GM19397 (cell line): ENCODE measurements around the gene RARG.

Experiments used
- ATAC-seq: cut with Tn5 transposase; IDR thresholded peaks from one replicate; pipeline ENCODE4 v1.9.1; 2021; ENCODE audit warnings: mild to moderate bottlenecking, moderate library complexity; ENCODE audit not compliant: unreplicated experiment

RARG gene

GRCh38 chr12:53231921-53232645 is at the start of gene RARG:
Gene RARG (minus strand): TSS chr12:53232209. CDS start chr12:53227545, 4,664 bp downstream.
- no peak for ATAC-seq

- ATAC-seq: no peak
Measured at GRCh38 chr12:53279888-53280498, 48.0 kb upstream of the RARG start.

- no peak for ATAC-seq
Measured at GRCh38 chr12:53279283-53279869, 47.4 kb upstream of the RARG start.

- no peak for ATAC-seq
Measured at GRCh38 chr12:53277981-53278380, 46.0 kb upstream of the RARG start.

GRCh38 chr12:53276511-53276910 is 44.5 kb upstream of the RARG start:
- no peak for ATAC-seq

GRCh38 chr12:53274445-53274844 is 42.4 kb upstream of the RARG start:
- no peak for ATAC-seq

- peak; percentile 4 for ATAC-seq
Measured at GRCh38 chr12:53268630-53269562, 36.9 kb upstream of the RARG start.

- ATAC-seq: peak; percentile 82
Measured at GRCh38 chr12:53267999-53268629, 36.1 kb upstream of the RARG start, which contains the start of gene ESPL1. Gene ESPL1 (plus strand): TSS chr12:53268299. CDS start chr12:53268767, 468 bp downstream.

- peak; percentile 4 for ATAC-seq
Measured at GRCh38 chr12:53267306-53267998, 35.4 kb upstream of the RARG start.

GRCh38 chr12:53265783-53266182 is 33.8 kb upstream of the RARG start:
- ATAC-seq: no peak

GRCh38 chr12:53259891-53260290 is 27.9 kb upstream of the RARG start:
- ATAC-seq: no peak

GRCh38 chr12:53258541-53259539 is 26.8 kb upstream of the RARG start:
- ATAC-seq: no peak

- no peak for ATAC-seq
Measured at GRCh38 chr12:53255996-53256395, 24.0 kb upstream of the RARG start.

- no peak for ATAC-seq
Measured at GRCh38 chr12:53254816-53255545, 23.0 kb upstream of the RARG start.

- no peak for ATAC-seq
Measured at GRCh38 chr12:53253298-53253697, 21.3 kb upstream of the RARG start.

- no peak for ATAC-seq
Measured at GRCh38 chr12:53252349-53252916, 20.4 kb upstream of the RARG start.

GRCh38 chr12:53251477-53252348 is 19.7 kb upstream of the RARG start:
- ATAC-seq: peak; percentile 78
